Putamen (tissue), 1 donor: Measurements from ENCODE around the gene SAAL1.

Source experiments
- DNase-seq: peaks from one replicate; pipeline ENCODE4 v3.0.0-alpha.2; 2016; ENCODE audit warnings: low spot score

Gene SAAL1

GRCh38 chr11:18081551-18081950 lies 24.3 kb downstream of the SAAL1 start:
- DNase-seq: no peak

DNA sequence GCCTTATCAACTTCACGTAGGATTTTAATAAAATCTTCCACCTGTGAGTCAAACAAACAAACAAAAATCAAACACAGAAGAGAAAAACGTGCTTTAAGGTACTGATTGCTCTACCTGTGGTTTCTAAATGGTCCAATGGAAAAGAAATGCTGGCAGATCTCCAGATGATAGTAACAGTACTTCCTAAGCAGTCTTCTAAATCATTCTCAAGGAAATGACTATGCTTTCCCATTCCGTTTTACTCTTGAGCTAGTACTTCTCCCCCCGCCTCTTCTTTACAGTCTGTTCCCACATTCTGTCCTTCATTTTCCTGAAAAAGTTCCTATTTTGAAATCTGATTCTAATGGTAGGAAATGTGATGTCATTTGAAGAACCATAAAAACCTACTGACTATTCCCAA lies 25.4 kb downstream of the SAAL1 start:
- DNase-seq: no peak

- DNase-seq: no peak
Observed at GRCh38 chr11:18078909-18079308, 27.0 kb downstream of the SAAL1 start.

DNA sequence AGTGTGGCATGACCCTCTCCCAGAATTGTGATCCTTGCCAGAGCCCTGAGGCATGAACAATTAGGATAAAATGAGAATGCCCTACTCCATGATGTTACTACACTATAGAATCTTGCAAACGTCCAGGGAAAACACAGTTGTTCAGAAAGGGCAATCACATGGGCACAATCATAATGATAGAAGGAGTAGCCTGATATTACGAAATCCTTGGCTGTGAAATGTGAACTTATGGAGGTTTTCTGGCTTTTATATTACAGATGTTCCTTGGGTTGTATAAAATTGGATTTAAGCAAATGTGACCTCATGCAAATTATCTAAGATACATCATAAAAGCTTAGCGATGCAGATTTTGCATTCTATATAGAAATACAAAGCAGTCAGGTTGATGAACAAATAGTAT lies 30.4 kb downstream of the SAAL1 start:
- no peak for DNase-seq

DNA sequence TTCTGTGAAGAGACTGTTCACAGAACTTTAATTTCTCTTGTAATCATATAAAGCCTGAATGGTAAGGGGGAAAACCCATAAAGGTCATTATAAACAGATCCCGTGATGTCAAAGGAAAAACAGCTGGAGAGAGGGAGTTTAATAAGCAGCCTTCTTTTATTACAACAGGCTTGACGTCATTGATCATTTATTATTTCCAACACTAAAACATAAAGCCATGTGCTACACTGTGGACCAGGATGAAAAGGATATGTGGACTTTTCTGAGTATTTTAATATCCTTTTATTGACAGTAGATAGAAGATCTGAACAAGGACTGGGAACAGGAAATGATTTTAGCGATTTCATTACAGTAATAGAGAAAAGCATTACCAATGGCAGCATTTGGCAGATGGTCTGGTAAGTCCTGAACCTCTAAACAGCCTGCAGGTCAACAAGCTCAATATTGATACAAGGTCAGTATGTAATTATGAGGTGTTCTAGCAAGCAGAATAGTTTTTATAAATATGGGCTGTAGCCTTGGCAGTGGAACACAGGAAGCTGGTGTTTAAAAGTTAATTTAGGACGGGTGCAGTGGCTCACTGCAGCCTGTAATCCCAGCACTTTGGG lies 34.7 kb downstream of the SAAL1 start:
- DNase-seq: no peak

- DNase-seq: no peak
Observed at GRCh38 chr11:18067372-18067771, 38.5 kb downstream of the SAAL1 start.

DNA sequence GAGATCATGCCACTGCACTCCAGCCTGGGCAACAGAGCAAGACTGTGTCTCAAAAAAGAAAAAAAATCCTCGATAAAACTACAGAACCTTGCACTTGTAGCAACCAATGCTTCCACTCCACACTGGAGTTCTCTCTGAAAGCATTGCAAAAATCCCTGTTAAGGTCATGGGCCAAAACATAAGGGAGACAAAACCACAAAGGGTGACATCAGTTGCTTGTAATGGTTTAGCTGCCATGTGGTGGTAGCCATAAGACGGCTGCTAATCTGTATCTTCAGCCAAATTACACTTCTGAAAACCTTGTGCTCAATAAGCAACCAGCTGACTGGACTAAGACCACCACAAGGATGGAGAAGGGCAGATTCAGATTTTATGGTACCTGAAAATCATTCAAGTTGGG lies 39.3 kb downstream of the SAAL1 start:
- no peak for DNase-seq

DNA sequence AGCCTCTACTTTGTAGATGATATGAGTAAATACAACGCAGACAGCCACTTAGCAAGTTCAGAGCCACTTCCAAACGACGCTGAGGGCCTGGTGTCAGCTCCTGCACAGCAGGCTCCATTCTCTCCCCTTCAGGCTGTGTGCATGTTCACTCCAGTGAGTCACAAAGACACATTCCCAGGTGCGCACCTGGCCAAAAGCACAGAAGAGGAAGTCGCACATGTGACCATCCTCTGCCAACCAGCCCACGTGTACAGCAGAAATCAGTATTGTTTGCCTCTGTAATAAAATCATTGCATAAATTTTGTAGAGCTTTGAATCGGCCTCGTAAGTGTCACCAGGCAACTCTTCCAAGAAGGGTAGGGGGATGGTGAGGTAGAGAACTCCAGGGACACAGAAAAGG lies 40.3 kb downstream of the SAAL1 start:
- DNase-seq: no peak

DNA sequence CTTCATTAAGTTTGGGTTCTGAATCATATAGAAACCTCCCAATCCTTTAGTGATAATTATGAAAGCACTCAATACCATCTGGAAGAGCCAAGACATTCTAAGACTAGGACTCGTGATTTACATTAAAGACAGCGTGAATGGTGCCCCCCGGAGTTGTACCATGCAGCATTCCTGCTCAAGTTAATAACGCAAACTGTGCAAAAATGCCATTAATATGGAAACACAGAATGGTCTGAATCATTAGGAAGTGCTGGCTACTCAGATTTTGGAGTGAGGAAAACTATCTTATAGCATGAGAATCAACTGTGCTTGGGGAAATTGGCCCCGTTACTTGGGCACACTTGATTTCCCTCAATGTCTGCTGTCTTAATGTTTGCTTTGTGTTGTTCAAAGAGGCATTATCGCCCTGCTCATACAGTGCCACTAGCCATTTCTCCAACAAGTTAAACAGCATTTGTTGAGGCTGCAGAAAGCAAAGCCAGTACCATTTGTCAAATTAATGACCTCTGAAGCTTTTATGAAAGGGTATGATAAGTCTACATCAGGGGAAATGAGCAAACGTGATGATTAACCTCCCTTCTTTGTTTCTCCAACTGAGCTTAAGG lies 41.3 kb downstream of the SAAL1 start:
- no peak for DNase-seq

DNA sequence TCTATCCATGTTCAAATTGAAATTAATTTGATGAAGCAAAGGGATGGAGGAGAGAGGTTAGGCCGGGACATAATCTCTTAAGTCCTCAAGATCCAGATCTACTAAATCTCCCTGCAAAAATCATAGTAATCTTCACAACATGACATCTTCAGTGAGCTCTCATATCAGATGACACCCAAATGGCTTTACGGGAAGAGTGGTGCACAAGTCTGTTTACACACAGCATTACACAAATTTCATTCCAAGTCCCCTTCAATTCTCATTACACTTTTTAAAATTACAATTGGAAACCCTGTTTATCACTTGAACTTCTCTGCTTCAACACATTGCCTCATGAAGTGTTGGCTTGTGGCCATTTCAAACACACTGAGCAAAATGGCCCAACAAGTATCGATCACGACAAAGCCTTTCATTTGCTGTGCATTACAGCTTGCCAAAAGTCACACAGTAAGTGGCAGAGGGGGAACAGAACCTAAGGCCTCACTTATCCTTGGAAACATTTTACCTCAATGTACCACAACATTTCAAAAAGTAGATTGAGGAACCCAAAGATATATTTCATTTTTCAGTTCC lies 41.9 kb downstream of the SAAL1 start:
- no peak for DNase-seq

GRCh38 chr11:18063125-18063524 lies 42.8 kb downstream of the SAAL1 start:
- DNase-seq: no peak

GRCh38 chr11:18061351-18061750 lies 44.5 kb downstream of the SAAL1 start:
- no peak for DNase-seq

- no peak for DNase-seq
Observed at GRCh38 chr11:18056561-18057181, 49.2 kb downstream of the SAAL1 start.

DNA sequence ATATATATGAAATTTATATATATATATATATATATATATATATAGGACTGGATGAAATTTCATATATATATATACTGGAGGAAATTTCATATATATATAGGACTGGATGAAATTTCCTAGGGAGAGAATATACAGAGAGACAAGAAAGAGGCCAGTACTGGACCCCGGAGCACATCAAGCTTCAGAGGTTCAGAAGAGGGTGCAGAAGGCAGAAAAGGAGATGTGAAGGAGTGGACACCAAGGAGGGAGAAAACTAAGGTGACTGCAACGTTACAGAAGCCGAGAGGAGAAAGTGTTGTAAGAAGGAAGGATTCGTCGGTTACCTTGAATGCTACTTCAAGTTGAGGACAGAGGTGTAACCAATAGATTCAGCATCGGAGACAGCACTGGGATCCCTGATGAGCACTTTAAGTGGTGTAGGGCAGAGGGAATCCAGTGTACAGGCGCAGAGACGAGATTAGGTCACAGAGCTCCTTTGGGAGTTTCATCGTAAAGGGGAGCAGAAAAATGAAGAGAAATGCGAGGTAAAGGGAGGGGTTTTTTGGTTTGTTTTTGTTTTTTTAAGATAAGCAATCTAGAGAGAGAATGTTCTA lies 51.3 kb downstream of the SAAL1 start:
- DNase-seq: no peak

DNA sequence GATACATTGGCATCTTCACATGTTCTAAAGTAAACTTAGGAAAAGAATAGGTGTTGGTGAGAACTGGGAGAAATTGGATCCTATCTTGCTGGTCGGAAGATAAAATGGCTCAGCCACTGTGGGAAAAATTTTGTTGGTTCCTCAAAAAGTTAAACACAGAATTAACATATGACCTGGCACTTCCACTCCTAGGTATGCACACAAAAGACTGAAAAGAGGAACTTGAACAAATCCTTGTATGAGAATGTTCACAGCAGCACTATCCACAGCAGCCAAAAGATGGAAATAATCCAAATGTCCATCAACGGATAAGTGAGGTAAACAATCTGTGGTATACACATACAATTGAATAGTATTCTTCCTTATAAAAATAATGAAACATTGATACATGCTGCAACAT lies 55.0 kb downstream of the SAAL1 start:
- no peak for DNase-seq

DNA sequence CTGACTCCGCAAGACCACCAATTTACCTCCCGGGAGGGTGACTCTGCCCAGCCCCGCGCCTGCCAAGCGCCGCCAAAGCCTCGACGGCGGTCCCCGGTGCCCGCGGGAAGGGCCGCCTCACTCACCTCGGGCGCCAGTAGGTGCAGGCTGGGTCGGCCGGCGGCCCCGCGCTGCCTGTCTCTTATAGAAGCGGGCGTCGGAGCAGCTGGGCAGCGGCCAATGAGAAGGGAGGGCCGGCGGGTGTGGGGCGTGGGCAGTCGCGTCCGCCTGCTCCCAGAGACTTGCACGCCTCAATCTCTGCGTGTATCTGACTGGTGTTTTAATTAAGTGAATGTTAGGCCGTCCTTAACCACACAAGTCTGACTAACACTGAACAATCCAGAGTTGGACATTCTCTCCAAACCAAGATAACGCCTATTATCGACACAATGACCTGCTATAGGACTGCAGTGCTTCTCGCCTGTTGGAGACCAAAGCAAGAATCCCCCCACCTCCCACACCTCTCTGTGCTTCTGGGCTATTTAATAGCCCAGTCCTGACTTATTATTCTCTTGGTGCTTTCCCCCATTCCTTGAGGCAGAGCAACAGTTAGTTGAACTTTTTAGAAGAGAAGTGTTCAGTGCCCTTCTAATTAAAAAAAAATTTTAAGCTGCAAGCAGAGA lies 59.6 kb downstream of the SAAL1 start, which contains the start of gene TPH1:
Gene TPH1, minus strand, starts transcription at position 154 of the 662 bp plus-strand sequence. CDS start 5,507 bp downstream, outside the sequence.
- DNase-seq: no peak

DNA sequence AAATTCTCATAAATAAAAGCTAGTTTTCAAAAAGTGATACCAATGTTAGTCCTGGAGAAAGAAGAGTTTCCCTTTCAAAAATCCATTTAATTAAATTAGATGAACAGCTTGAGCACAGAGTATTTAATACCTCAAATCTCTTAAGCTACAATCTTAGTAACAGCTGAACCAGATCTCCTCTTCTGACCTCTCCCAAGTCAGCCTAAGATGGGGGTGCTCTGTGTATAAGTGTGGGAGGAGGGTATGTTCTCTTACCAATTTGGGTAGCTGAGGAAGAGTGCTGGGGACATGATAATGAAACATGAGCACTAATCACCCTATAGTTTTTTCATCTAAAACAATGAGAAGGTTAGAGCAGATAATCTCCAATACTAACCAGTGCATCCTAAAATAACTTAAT lies 69.4 kb downstream of the SAAL1 start:
- DNase-seq: no peak
